SHP77 treated with DMSO at 0.1 percent for 48 hours (cell line): ENCODE results near the gene CROCC.
A peak's percentile ranks its signal among the peaks of the same experiment; 100 is the strongest.

Source experiments
- DNase-seq: peaks from one replicate; lab custom pipeline; 2025; lab: John Stamatoyannopoulos, UW

Gene CROCC

DNA sequence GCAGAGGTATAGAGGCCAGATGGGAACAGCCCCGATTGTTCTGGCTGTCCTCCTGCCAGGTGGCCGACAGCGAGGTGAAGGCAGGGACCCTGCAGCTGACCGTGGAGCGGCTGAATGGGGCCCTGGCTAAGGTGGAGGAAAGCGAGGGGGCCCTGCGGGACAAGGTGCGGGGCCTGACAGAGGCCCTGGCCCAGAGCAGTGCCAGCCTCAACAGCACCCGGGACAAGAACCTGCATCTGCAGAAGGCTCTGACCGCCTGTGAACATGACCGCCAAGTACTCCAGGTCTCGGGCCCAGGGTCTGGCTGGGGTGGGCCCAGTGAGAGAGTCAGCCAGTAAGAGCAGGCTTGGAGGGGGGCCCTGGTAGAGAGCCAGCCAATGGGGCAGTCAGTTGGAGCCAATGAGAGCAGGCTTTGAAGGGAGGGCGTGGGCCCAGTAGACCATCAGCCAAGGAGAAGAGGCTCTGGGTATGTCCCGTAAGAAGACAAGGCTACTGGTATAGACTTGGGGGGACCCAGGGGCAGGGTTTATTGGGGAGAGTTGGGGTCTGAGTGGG, 47.4 kb downstream of the CROCC start:
- DNase-seq = no peak

DNA sequence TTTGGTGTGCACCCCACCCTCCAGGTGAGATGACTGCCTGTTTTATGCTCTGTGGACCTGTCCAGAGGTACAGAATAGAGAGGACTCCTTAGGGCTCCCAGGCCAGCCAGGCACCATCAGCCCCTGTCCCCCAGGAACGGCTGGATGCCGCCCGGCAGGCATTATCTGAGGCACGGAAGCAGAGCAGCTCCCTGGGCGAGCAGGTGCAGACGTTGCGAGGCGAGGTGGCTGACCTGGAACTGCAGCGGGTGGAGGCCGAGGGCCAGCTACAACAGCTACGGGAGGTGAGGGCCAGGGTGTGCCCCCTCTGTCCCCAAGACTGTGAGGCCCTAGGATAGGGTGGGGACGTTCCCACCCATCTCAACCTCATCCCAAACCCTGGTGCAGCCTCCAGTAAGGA, 47.9 kb downstream of the CROCC start:
- DNase-seq = no peak

GRCh38 chr1:16970132-16970910, 48.6 kb downstream of the CROCC start:
- no peak for DNase-seq

DNA sequence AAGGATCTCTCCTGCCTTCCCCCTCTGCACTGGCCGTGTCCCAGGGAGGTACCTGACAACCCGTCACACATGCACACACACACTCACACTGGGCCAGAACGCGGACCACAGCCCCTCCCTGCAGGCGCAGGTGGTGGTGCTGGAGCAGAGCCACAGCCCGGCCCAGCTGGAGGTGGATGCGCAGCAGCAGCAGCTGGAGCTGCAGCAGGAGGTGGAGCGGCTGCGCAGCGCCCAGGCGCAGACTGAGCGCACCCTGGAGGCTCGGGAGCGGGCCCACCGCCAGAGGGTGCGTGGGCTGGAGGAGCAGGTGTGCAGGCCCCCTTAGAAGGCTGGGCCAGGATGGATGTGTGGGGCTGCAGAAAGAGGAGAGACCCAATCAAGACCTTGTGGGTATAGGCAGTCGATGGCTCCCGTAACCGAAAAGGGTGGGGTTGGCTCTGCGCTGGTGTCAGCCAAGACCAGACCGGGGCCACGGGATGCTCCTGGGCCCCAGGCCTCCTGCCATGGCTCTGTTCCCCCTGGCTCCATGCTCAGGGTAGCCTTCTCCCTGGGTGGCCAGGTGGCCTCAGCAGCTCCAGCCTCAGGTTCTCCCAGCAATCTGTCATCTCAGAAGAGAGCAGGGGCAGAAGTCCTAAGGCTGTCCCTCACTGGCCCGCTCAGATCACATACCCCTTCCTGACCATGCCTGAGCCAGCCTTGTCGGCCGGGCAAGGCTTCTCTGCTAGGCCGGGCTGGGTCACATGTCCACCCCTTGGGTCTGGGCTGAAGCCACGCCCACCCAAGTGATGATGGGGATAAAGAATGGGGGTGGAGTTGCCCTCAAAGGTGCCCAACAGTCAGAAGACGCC, 49.8 kb downstream of the CROCC start:
- DNase-seq = peak; percentile 53

- DNase-seq = no peak
These were observed 50.6 kb downstream of the CROCC start for GRCh38 chr1:16972189-16972895.

DNA sequence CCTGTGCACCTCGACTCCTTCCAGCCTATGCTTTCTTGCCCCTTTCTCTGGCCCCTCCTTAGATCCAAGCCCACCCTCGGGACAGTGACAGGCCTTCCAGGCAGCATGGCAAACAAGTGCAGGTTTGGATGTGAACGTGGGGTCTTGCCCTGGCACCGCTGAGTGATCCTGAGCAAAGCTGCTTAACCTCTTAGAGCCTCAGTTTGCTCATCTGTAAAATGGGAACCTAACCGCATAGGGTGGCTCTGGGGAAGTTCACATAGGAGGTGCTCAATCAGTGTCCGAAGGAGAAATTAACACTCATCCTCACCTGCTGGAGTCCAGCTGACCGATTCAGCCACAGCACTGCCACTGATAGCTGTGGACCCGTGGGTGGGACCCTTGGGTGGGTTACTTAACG, 51.5 kb downstream of the CROCC start:
- DNase-seq = no peak

GRCh38 chr1:16975211-16975610, 53.5 kb downstream of the CROCC start:
- no peak for DNase-seq

DNA sequence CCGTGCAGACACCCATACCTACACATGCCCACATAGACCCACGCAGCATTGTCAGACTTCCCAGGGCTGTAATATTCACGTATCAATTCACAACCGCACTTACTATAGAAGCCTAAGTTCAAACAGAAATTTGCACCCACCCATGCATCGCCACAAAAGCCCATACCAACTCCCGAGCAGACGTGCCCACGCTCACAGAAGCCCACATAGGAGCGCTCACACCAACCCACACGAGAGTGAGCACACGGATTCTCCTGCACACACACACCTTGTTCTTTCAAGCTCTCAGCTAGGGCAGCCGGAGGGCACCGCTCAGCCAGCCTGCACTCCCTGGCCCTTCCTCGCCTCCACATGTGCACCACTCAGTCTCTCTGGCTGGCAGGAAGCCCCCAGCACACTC, 54.1 kb downstream of the CROCC start:
- no peak for DNase-seq

- DNase-seq = no peak
These were observed 55.2 kb downstream of the CROCC start for GRCh38 chr1:16976966-16977365.

- DNase-seq = no peak
These were observed 55.6 kb downstream of the CROCC start for GRCh38 chr1:16977377-16977776.

GRCh38 chr1:16978139-16978538, 56.4 kb downstream of the CROCC start:
- no peak for DNase-seq

DNA sequence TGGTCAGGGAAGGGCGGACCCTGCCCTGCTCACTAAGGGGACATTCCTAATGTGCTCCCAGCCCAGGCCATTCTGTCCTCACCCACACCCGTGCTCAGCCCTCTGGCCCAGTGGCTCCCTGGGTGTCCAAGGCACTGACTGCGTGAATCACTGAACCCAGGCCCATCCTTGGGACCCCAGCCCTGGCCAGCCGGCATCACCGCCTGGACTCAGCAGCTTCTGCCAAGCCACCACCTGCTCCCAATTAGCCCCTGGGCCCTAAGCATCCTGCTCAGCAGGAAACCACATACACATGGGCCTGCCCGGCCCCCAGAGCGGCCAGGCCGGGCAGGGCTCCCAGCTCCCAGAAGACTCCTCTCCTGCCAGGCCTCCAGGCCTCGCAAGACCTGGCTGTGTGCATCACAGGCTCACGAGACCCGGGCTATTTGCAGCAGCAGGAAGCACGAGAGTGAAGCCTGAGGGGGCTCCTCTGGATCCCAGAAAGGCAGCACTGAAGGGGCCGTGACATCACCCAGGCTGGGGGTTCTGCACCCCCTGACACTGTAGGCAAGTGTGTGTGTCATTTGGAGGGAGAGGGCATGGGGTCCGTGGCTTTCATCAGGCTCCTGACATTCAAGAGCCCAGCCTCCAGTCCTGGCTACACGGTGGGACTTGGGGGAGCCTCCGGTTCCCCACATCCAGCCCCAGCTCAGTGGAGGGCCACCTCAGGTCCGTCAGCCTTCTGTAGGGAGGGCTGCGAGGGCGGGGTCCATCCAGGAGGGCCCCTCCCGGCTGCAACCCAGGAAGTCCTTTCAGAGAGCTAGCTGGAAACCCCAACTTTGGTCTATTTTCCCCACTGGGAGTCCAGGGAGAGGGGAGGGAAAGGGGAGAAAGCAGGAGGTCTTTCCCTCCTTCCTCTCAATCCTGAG, 57.1 kb downstream of the CROCC start:
- no peak for DNase-seq

GRCh38 chr1:16979475-16980327, 58.0 kb downstream of the CROCC start:
- no peak for DNase-seq

GRCh38 chr1:16980473-16981268, 58.9 kb downstream of the CROCC start, which contains the start of gene MFAP2:
Gene MFAP2, minus strand, starts transcription at chr1:16980620. Its CDS starts 2,347 bp downstream, at chr1:16978273.
- no peak for DNase-seq

- DNase-seq = no peak
These were observed 59.6 kb downstream of the CROCC start for GRCh38 chr1:16981269-16981849.

DNA sequence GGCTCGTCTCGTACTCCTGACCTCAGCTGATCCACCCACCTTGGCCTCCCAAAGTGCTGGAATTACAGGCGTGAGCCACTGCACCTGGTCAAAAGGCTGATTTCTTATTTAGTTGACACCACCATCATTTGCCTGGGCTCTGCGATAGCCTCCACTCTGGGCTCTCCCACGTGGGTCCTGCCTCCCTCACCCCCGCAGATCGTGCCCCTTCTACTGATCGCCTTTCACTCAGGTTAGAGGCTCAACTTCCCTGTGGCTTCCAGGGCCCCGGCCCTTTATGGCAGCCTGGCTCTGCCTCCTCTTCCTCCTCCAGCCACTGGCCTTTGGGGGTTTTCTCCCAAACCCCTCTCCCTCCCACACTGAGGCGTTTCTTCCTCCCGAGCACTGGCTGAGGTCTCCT, 61.2 kb downstream of the CROCC start:
- no peak for DNase-seq

DNA sequence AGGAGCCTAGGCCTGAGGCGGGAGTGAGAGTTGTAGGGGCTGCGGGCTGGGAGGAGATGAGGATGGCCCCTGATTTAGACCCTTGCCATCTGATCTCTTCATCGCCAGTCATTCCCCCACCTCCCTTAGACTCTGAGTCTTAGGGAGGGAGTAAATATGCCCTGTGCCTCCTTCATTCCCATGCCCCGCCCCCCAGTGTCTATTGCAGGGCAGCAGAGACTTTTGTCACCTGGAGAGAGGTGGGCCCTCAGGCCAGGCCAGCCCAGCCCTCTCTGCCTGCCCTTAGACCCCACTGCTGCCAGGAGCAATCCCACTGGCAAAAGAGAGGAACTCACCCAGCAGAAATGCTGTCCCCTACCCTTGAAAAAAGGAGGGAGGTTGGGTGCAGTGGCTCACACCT, 61.9 kb downstream of the CROCC start:
- no peak for DNase-seq

DNA sequence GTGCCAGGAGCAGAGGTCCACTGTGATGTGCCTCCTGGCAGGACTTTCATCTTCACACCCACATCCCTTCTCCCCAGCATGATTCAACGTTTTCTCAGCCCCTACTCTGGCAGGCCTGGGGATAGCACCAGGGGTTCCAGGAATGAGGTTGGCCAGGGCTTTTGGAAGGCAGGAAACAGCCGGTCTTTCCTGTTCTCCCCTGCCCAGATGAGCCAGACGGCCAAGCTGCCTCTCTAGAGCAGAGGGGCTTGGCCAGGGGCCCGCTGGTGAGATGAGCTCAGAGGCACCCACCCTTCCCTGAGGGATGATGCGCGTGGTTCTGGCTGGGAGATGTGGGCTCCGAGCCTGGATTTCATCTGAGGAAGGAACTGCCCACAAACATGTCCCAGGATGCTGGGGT, 63.0 kb downstream of the CROCC start:
- DNase-seq = no peak

DNA sequence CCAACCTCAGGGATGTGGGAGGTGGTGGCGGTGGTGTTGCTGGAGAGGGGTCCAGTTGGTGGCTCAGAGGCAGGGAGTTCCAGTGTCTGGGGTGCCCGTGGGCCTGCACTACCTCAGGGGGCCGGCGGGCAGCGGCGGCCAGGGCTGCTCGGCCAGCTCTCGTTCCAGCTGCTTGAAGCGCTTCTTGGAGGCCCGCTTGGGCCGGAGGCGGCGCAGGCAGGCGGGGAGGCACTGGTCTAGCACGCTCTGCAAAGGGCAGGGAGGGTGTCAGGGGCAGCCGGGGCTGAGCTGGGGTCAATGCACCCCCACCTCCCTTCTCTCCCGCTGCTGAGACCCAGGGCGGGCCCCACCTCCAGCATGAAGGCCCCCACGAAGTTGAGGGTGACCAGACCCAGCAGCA, 64.4 kb downstream of the CROCC start:
- no peak for DNase-seq
